C4-2B (cell line): ENCODE measurements around the gene ADARB2.

Source experiments
- H3K27ac ChIP-seq: fragments of 450-650 bp; 2 replicates; pipeline ENCODE4 v1.5.1; 2017
- ZFX ChIP-seq: fragments of 450-650 bp; IDR thresholded peaks from 2 replicates; pipeline ENCODE4 v1.6.1; 2017
- TF ChIP-seq, protein P1 (sequence below): fragments of 450-650 bp; conservative IDR thresholded peaks from 2 replicates; pipeline ENCODE4 v1.5.1; 2017; ENCODE audit warnings: mild to moderate bottlenecking

Gene ADARB2

DNA sequence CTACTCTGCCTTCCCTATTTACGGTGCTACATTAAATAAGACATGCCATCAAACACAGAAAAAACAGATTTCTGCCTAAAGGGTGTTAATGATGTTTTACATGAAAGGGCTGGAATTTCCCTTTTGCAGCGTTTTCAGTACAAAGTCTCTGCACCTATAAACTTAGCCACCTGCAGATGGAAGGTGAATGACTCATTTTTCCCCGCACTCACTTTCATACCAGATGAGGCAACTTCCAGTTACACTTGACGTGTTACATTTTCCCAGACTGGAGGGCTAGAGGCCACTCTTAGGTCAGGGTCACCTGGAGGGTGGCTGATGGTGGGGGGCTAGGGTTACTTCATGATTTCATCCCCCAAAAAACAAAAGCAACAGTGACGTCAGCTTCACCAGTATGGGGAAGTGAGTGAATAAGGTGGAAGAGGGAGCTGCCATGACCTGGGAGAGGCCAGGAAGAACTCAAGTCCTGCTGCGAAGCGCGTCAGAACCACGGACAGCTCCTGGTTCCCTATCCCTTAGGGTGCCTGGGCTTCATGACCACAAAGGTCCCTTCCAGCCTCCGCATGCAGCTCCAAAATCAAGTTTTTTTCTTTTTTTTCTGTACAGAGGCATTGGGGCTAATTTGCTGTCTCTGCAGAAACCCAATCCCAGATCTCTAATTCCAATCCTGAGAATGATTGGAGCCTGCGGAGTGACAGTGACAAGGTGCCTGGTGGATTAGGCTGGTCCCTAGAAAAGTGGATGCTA, 94.0 kb downstream of the ADARB2 start:
- TF ChIP-seq, protein P1, sequence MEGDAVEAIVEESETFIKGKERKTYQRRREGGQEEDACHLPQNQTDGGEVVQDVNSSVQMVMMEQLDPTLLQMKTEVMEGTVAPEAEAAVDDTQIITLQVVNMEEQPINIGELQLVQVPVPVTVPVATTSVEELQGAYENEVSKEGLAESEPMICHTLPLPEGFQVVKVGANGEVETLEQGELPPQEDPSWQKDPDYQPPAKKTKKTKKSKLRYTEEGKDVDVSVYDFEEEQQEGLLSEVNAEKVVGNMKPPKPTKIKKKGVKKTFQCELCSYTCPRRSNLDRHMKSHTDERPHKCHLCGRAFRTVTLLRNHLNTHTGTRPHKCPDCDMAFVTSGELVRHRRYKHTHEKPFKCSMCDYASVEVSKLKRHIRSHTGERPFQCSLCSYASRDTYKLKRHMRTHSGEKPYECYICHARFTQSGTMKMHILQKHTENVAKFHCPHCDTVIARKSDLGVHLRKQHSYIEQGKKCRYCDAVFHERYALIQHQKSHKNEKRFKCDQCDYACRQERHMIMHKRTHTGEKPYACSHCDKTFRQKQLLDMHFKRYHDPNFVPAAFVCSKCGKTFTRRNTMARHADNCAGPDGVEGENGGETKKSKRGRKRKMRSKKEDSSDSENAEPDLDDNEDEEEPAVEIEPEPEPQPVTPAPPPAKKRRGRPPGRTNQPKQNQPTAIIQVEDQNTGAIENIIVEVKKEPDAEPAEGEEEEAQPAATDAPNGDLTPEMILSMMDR, result no peak
- no peak for TF ChIP-seq ZFX
- no peak overlapping the region for H3K27ac ChIP-seq

DNA sequence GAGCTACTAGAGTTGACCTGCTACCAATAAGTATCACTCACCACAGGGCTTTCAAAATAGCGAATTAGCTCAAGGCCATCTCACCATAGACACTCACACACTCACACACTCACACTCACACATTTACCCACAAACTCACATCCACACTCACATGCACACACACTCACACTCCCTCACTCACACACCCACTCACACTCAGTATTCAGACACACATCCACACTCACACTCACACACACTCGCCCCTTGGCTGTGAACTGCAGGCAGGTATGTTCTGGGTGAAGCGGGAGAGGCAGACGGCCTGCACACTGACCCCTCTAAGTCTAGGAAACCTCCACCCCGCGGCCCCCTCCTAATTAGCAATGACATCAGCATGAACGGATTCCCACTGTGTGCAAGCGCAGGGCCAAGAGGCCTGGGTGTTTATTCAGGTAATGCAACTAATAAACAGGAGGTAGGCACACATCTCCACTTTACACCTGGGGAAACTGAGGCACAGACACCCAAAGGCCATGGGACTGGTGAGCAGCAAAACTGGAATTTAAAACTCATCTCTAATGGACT, 94.6 kb downstream of the ADARB2 start:
- no peak overlapping the region for H3K27ac ChIP-seq
- no peak for TF ChIP-seq ZFX
- TF ChIP-seq, protein P1, result no peak

DNA sequence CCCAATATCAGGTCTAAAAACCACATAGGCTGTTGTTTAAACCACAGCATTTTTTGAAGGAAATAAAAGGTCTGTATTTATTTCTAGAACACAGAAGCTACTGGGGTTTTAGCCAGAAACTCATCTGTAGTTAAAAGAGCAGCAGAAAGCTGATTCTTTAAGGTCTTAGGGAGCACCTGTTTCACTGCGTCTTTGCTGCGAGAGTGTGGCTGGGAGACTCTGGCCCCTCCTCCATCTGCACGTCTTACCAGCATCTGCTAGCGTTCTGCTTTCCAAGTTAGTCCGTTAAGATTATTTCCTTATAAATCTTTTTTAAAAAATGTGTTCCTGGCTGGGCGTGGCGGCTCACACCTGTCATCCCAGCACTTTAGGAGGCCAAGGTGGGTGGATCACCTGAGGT, 95.9 kb downstream of the ADARB2 start:
- TF ChIP-seq, protein P1, result no peak
- TF ChIP-seq ZFX, result no peak
- no peak overlapping the region for H3K27ac ChIP-seq

DNA sequence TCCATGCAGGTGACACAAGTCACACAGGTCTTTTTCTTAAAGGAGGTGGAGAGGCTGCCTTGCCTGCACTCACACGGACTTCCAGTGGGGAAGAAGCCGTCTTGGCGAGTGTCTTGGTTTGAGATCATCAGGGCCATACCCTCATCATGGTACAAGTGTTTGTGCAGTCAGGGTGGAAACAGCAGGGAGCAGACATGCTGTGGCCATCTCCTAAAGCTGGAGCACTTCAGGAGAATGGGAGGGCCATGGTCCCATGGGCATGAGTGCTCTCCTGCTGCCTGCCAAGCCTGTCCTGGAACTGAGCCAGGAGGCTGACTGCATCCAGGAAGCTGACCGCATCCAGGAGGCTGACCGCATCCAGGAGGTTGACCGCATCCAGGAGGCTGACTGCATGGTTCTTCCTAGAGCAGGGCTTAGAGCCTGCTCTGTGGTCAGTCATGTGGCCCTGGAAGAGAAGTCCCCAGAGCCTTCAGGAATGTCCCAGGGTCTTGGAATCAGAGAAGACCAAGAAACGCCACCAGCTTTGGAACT, 98.4 kb downstream of the ADARB2 start:
- TF ChIP-seq, protein P1, result no peak
- no peak for TF ChIP-seq ZFX

DNA sequence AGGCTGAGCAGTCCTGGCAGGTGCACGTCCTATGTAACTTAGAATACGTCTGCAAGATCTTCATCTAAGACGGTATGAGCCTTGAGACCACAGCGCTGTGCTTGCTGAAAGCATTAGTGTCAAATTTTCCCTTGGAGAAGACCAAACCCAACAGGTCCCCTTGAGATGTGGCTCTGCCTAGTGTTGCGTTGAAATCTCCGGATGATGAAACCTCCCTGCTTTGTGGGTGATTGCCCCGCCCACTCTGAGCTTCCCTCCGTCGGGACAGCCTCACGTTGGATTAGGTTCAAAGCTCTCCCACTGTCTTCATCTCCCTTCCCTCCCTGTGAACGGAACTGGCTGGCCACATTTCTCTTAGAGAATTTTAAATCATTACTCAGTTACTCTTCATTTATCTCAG, 102.0 kb downstream of the ADARB2 start:
- H3K27ac ChIP-seq, result no peak overlapping the region
- TF ChIP-seq ZFX, result no peak
- TF ChIP-seq, protein P1, result no peak

More for the DNA sequence above, 98.4 kb downstream of the ADARB2 start:
- no peak overlapping the region for H3K27ac ChIP-seq

DNA sequence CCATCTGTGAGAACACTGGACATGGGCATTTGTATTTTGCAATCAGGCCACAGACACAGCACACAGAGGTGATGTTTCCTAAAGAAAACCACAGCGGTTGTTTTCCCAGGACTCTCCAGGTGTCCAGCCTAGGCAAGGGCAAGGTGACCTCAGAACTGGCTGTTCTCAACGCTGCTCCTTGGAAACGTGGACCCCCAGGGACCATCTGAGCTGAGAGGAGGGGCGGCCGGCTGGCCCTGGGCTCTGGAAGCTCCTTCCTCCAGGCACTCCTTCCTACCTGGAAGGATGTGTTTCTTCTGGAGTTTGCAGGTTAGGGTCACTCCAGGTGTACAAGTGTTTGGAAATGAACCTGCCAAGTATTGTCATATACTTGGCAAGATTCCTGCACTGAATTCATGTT, 103.1 kb downstream of the ADARB2 start:
- TF ChIP-seq ZFX, result no peak
- TF ChIP-seq, protein P1, result no peak

DNA sequence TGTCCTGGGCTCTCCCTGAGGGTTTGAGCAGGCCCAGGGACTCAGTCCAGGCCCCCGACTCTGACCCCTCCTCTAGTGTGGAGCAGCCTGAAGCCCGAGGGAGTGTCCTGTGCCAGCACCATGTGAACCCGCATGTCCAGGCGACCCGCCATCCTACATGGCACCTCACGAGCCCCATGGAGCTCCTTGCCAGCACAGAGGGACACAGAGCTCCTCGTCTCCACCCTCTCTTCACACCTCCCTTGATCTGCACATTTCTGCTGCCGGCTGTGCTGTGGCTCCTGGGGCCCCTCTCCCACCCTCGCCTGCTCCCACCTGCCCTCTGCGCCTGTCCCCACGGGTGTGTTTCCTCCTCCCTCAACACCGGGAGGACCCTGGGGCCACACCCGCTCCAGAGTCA, 103.5 kb downstream of the ADARB2 start:
- no peak overlapping the region for H3K27ac ChIP-seq
- TF ChIP-seq, protein P1, result no peak
- TF ChIP-seq ZFX, result no peak

More for the DNA sequence above, 103.1 kb downstream of the ADARB2 start:
- no peak overlapping the region for H3K27ac ChIP-seq
